ENCODE results near the gene STAT5A. TPM values are rescaled to one million over a fixed set of nuclear protein-coding genes. Genes with fewer than 3 reads are reported as not detected.
A peak's percentile ranks its signal among the peaks of the same experiment; 100 is the strongest.

Gene STAT5A
- total RNA-seq, 2 donors from 2014 or later, result 16.9 to 51.2 TPM

GRCh38 chr17:42281571-42282096 lies 6.7 kb upstream of the STAT5A start:
- Histone ChIP-seq H3K27me3 (no peaks in the 10 kb centered on the region), H3K9me3 (no peaks in the 10 kb centered on the region), H3K4me1 (peaks cover 0 to 15% of the 10 kb centered on the region in 2 donors), H3K4me3 (no peak overlapping the region), H3K36me3 (no peaks in the 10 kb centered on the region), H3K27ac (no peak overlapping the region)
- TF ChIP-seq CTCF (IDR thresholded peaks at IDR 0.05), result no peak
- DNase-seq (ENCODE audit: low spot score), result peak; percentile 44

GRCh38 chr17:42282478-42283080 lies 5.7 kb upstream of the STAT5A start:
- Histone ChIP-seq H3K36me3 (no peaks in the 10 kb centered on the region), H3K4me3 (no peak overlapping the region), H3K27ac (no peak overlapping the region), H3K4me1 (peaks cover 0 to 16% of the 10 kb centered on the region in 2 donors), H3K27me3 (no peaks in the 10 kb centered on the region), H3K9me3 (no peaks in the 10 kb centered on the region)
- peak; percentile 34 for DNase-seq (ENCODE audit: low spot score)
- no peak for TF ChIP-seq CTCF (IDR thresholded peaks at IDR 0.05)

GRCh38 chr17:42283241-42284023 lies 4.9 kb upstream of the STAT5A start:
- H3K4me3 ChIP-seq, result no peak overlapping the region
- no peaks in the 10 kb centered on the region for H3K9me3 ChIP-seq
- no peaks in the 10 kb centered on the region for H3K27me3 ChIP-seq
- no peaks in the 10 kb centered on the region for H3K36me3 ChIP-seq
- TF ChIP-seq CTCF (IDR thresholded peaks at IDR 0.05), result no peak
- H3K4me1 ChIP-seq, result peaks cover 0 to 21% of the 10 kb centered on the region in 2 donors
- peak; percentile 55 for DNase-seq (ENCODE audit: low spot score)
- H3K27ac ChIP-seq, result no peak overlapping the region

DNA sequence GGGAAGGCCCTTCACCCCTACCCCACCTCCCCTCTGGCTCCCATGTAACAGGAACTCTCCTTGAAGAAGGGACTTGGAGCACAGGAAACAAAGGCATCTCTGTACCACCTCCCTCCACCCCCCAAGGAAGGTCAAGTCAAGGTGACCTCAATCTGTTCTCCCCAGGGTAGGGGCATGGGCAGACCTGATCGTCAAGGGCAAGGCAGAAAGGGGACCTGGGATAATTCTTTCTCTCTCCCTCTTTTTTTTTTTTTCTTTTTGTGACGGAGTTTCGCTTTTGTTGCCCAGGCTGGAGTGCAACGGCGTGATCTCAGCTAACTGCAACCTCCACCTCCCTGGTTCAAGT lies 4.3 kb upstream of the STAT5A start:
- TF ChIP-seq CTCF (IDR thresholded peaks at IDR 0.05), result no peak
- Histone ChIP-seq H3K9me3 (no peaks in the 10 kb centered on the region), H3K4me1 (peaks cover 0 to 26% of the 10 kb centered on the region in 2 donors), H3K4me3 (no peak overlapping the region), H3K36me3 (no peaks in the 10 kb centered on the region), H3K27ac (no peak overlapping the region), H3K27me3 (no peaks in the 10 kb centered on the region)
- peak; percentile 48 for DNase-seq (ENCODE audit: low spot score)

GRCh38 chr17:42284566-42284965 lies 3.7 kb upstream of the STAT5A start:
- no peaks in the 10 kb centered on the region for H3K36me3 ChIP-seq
- H3K4me3 ChIP-seq, result no peak overlapping the region
- H3K9me3 ChIP-seq, result no peaks in the 10 kb centered on the region
- no peak for TF ChIP-seq CTCF (IDR thresholded peaks at IDR 0.05)
- no peaks in the 10 kb centered on the region for H3K27me3 ChIP-seq
- H3K4me1 ChIP-seq, result peaks cover 0 to 32% of the 10 kb centered on the region in 2 donors
- H3K27ac ChIP-seq, result no peak overlapping the region
- peak; percentile 44 for DNase-seq (ENCODE audit: low spot score)

Data from right atrium auricular region (tissue), 2 donors.